Prostate gland (tissue), 2 donors: ENCODE results near the gene ATP6V1F. TPM values are rescaled to one million over a fixed set of nuclear protein-coding genes. Genes with fewer than 3 reads are reported as not detected.
A peak's percentile ranks its signal among the peaks of the same experiment; 100 is the strongest.

ENCODE experiments used
- DNase-seq: peaks from one replicate; pipeline ENCODE4 v3.0.0-alpha.2; 2019; ENCODE audit warnings: low spot score
- H3K27ac ChIP-seq, 2 donors: fragments of 200-600 bp; sonication (generic); 2 replicates each; pipeline ENCODE4 v1.5.1; 2017 to 2019
- H3K27me3 ChIP-seq: fragments of 200-600 bp; sonication (generic); replicated peaks from 2 replicates; pipeline ENCODE4 v1.5.1; 2019; ENCODE audit not compliant: insufficient read depth
- H3K36me3 ChIP-seq, 2 donors: fragments of 200-600 bp; sonication (generic); 1 replicate in 1 of 2; 2 replicates in 1 of 2; pipeline versions ENCODE4 v1.5.1 to v1.8.1; 2017 to 2019
- H3K4me1 ChIP-seq: fragments of 200-600 bp; sonication (generic); replicated peaks from 2 replicates; pipeline ENCODE4 v1.5.1; 2019
- H3K4me3 ChIP-seq, 2 donors: fragments of 200-600 bp; sonication (generic); 2 replicates each; pipeline ENCODE4 v1.5.1; 2017 to 2019
- H3K9me3 ChIP-seq: fragments of 200-600 bp; sonication (generic); 2 replicates; pipeline ENCODE4 v1.5.1; 2017
- CTCF ChIP-seq, 4 experiments: fragments of 200-600 bp in 2 of 4; fragments of 450-650 bp in 2 of 4; sonication (generic) in 2 of 4; IDR thresholded peaks; 1 replicate in 3 of 4; 2 replicates in 1 of 4; pipeline ENCODE4 v1.5.1; 2016 to 2019; ENCODE audit warnings: antibody characterized with exemption in 4 of 4, mild to moderate bottlenecking in 2 of 4, moderate library complexity in 2 of 4
- POLR2A ChIP-seq: fragments of 450-650 bp; IDR thresholded peaks from one replicate; pipeline ENCODE4 v1.6.1; 2016; ENCODE audit warnings: antibody characterized with exemption, mild to moderate bottlenecking
- POLR2AphosphoS5 ChIP-seq: sonication (generic); formaldehyde crosslinking; IDR thresholded peaks from one replicate; pipeline ENCODE4 v1.6.1; 2017; ENCODE audit warnings: antibody characterized with exemption
- WGBS: methylation state at CpG from one replicate; pipeline ENCODE4 v1.1.5; 2018; 5-methylcytosine and 5-hydroxymethylcytosine counted together
- intact Hi-C: fragments of 100-400 bp; cut with DNase I; formaldehyde crosslinking; loops from one replicate; pipeline ENCODE4 v1.14.2; 2022
- total RNA-seq, 2 donors: library from RNA; depleted of rRNA; stranded (reverse); fragments of >200 nt; gene quantifications; one replicate each; pipeline ENCODE4 v1.1.0, GENCODE V29; 2016

Gene ATP6V1F
- total RNA-seq, 2 donors from 2014 or later = 116 to 118 TPM

DNA sequence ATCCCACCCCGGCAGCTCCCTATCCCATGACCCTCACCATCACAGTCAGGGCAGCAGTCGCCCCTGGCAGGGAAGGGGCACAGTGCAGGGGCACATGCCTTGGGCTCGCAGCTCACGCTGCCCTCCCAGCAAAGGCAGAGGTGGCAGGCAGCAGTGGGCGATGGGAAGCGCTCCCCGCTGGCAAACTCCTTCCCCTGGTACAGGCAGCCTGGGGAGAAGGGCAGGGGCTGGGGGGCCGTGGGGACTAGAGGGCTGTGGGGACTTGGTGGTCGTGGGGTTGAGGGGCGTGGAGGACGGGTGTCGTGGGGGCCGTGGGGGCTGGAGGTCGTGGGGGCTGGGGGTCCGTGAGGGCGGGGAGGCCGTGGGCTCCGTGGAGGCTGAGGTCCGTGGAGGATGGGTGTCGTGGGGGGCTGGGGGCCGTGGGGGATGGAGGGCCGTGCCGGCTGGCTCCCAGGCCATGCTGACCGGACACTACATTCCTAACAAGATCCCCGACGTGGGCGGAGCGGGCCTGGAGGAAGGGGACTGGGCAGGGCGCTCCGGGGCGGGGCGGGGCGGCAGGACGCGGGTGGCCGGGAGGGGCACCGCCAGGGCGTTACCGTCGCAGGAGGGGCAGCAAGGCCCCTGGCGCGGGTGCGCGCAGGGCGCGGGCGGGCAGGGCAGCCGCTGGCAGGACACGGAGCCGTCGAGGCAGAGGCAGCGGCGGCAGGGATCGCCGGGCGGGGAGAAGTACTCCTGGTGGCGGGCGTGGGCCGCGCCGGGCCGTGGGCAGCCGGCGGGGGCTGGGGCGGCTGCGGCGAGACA is 27.9 kb downstream of the ATP6V1F start:
- Histone ChIP-seq H3K36me3 (no peaks in the 10 kb centered on the region), H3K9me3 (no peaks in the 10 kb centered on the region), H3K4me1 (no peaks in the 10 kb centered on the region), H3K27ac (no peak overlapping the region), H3K4me3 (peak overlapping the region; percentile 10 to 26), H3K27me3 (no peaks in the 10 kb centered on the region)
- DNase-seq = no peak
- WGBS = 50% methylated on average over 59 of the region's 67 CpGs
- TF ChIP-seq POLR2A = no peak
- intact Hi-C loops = no loop called here

- WGBS = 40% methylated on average over 35 of the region's 41 CpGs
- intact Hi-C loops = no loop called here
- H3K9me3 ChIP-seq = no peaks in the 10 kb centered on the region
- H3K36me3 ChIP-seq = no peaks in the 10 kb centered on the region
- H3K27ac ChIP-seq = no peak overlapping the region
- TF ChIP-seq POLR2A = no peak
- no peak for TF ChIP-seq CTCF (IDR thresholded peaks at IDR 0.05)
- no peak for TF ChIP-seq POLR2AphosphoS5
- no peak for DNase-seq
- H3K4me3 ChIP-seq = peak overlapping the region; percentile 10 to 26
- no peaks in the 10 kb centered on the region for H3K4me1 ChIP-seq
- no peaks in the 10 kb centered on the region for H3K27me3 ChIP-seq
Observed at GRCh38 chr7:128891110-128891941, 28.7 kb downstream of the ATP6V1F start.

DNA sequence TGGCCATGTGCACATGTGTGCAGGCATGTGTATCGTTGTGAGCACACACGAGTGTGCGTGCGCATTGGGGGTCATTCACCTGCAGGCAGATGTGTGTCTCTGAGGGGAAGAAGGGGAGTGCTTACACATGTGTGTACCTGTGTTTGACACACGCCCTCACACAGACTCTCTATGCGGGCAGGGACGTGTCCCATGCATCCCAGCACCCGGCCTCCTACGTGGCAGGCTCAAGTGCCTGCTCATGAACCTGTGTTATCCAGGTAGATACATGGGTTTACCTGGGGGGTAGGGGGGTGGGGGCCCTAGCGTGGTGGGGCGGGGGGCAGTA is 29.2 kb downstream of the ATP6V1F start:
- DNase-seq = no peak
- TF ChIP-seq POLR2A (no peak), POLR2AphosphoS5 (no peak), CTCF (IDR thresholded peaks at IDR 0.05) (no peak)
- H3K27me3 ChIP-seq = no peaks in the 10 kb centered on the region
- no peak overlapping the region for H3K4me3 ChIP-seq
- no peak overlapping the region for H3K27ac ChIP-seq
- intact Hi-C loops = no loop called here
- H3K9me3 ChIP-seq = no peaks in the 10 kb centered on the region
- 86% methylated on average over 11 of the region's 11 CpGs for WGBS
- no peaks in the 10 kb centered on the region for H3K36me3 ChIP-seq
- H3K4me1 ChIP-seq = no peaks in the 10 kb centered on the region

- intact Hi-C loops = no loop called here
- H3K27ac ChIP-seq = no peak overlapping the region
Observed at GRCh38 chr7:128892521-128893250, 30.0 kb downstream of the ATP6V1F start.

More at GRCh38 chr7:128892521-128893250, 30.0 kb downstream of the ATP6V1F start:
- no peaks in the 10 kb centered on the region for H3K36me3 ChIP-seq
- H3K4me1 ChIP-seq = no peaks in the 10 kb centered on the region
- no peaks in the 10 kb centered on the region for H3K27me3 ChIP-seq
- TF ChIP-seq CTCF (IDR thresholded peaks at IDR 0.05) = no peak
- TF ChIP-seq POLR2A = no peak
- TF ChIP-seq POLR2AphosphoS5 = no peak
- H3K9me3 ChIP-seq = no peaks in the 10 kb centered on the region
- WGBS = 80% methylated on average over 13 of the region's 13 CpGs
- H3K4me3 ChIP-seq = no peak overlapping the region
- no peak for DNase-seq
